ENCODE measurements around the gene MMADHC. TPM values are rescaled to one million over a fixed set of nuclear protein-coding genes. Genes with fewer than 3 reads are reported as not detected.
A peak's percentile ranks its signal among the peaks of the same experiment; 100 is the strongest.

The MMADHC gene
- total and polyA plus RNA-seq, 9 of the 15 experiments (the other 6 are each of a cell fraction or from before 2014, with no cell fraction given) = 187 to 850 (median 271) TPM

DNA sequence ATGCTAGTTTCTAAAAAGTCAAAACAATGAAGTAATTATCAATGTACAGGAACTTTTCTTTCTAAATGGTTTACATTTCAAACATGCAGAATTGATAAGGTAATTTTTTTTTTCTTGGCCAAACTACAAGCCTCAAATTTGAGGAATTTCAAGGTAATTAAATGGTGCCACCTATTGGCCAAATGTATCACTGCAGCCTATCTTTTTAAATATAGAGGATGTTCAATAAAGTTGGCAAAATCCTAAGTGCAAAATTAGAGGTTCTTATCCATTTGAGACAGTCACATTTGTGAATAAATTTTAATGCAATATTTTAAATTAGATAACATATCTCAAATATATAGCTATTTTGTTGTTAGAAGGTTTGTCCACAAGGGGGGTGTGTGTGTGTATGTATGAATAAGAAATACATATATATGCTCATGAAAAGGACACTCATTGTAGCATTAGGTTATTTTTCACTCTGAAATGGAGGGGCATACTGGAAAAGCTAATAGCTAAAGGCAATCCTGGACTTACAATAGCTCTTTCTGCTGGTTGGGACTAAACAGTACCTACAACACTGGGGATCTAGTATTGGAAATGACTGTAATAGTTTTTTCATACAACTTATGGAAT, 26.2 kb downstream of the MMADHC start (continued):
- TF ChIP-seq, protein P1, sequence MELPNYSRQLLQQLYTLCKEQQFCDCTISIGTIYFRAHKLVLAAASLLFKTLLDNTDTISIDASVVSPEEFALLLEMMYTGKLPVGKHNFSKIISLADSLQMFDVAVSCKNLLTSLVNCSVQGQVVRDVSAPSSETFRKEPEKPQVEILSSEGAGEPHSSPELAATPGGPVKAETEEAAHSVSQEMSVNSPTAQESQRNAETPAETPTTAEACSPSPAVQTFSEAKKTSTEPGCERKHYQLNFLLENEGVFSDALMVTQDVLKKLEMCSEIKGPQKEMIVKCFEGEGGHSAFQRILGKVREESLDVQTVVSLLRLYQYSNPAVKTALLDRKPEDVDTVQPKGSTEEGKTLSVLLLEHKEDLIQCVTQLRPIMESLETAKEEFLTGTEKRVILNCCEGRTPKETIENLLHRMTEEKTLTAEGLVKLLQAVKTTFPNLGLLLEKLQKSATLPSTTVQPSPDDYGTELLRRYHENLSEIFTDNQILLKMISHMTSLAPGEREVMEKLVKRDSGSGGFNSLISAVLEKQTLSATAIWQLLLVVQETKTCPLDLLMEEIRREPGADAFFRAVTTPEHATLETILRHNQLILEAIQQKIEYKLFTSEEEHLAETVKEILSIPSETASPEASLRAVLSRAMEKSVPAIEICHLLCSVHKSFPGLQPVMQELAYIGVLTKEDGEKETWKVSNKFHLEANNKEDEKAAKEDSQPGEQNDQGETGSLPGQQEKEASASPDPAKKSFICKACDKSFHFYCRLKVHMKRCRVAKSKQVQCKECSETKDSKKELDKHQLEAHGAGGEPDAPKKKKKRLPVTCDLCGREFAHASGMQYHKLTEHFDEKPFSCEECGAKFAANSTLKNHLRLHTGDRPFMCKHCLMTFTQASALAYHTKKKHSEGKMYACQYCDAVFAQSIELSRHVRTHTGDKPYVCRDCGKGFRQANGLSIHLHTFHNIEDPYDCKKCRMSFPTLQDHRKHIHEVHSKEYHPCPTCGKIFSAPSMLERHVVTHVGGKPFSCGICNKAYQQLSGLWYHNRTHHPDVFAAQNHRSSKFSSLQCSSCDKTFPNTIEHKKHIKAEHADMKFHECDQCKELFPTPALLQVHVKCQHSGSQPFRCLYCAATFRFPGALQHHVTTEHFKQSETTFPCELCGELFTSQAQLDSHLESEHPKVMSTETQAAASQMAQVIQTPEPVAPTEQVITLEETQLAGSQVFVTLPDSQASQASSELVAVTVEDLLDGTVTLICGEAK (IDR thresholded peaks at IDR 0.05) = peak; percentile 72
- TF ChIP-seq, protein P1 (CRISPR knock-in tag; IDR thresholded peaks at IDR 0.05) = no peak
- no peak for TF ChIP-seq FOXP1 (CRISPR knock-in tag; IDR thresholded peaks at IDR 0.05)

Measured in K562 (cell line).